PC-3 (cell line): ENCODE measurements around the gene HPS5. TPM values are rescaled to one million over a fixed set of nuclear protein-coding genes. Genes with fewer than 3 reads are reported as not detected.
"Not testable (repeated sequence)": the region's sequence is repeated elsewhere in the genome, so short reads cannot be mapped to it uniquely, and the experiment has no call there.

Experiments
- ATAC-seq: fragments of 200-7000 bp; cut with Tn5 transposase; 2 replicates; pipeline ENCODE4 v1.9.1; 2020; ENCODE audit warnings: mild to moderate bottlenecking, moderate library complexity
- BruUV-seq: library from RNA; stranded (reverse); fragments of 400-500 nt; replicated peaks from 2 replicates; lab custom pipeline; 2021; lab: Mats Ljungman, UMichigan
- CTCF ChIA-PET: fragments of 300-600 bp; sonication (Branson Sonifier 250); formaldehyde crosslinking; loops from one replicate; lab custom pipeline; 2022; ENCODE audit warnings: antibody characterized with exemption; lab: Charles Lee
- POLR2A ChIA-PET: fragments of 300-600 bp; sonication (Branson Sonifier 250); formaldehyde crosslinking; loops from one replicate; lab custom pipeline; 2022; ENCODE audit warnings: antibody characterized with exemption; ENCODE audit not compliant: unreplicated experiment; lab: Charles Lee
- DNase-seq: peaks from one replicate; pipeline ENCODE4 v3.0.0-alpha.2; 2015
- H2AFZ ChIP-seq: fragments of 300-600 bp; sonication (generic); 2 replicates; pipeline ENCODE4 v1.6.0; 2016; ENCODE audit warnings: antibody characterized with exemption, low read length
- H3F3A ChIP-seq: fragments of 300-600 bp; sonication (generic); one replicate; pipeline ENCODE4 v1.6.0; 2017; ENCODE audit warnings: antibody characterized with exemption, low read length, control low read depth, mild to moderate bottlenecking; ENCODE audit not compliant: unreplicated experiment
- H3K27ac ChIP-seq: fragments of 300-600 bp; sonication (generic); 2 replicates; pipeline ENCODE4 v1.5.1; 2016; ENCODE audit warnings: mild to moderate bottlenecking, low read length
- H3K27me3 ChIP-seq: fragments of 300-600 bp; sonication (generic); 2 replicates; pipeline ENCODE4 v1.6.1; 2016; ENCODE audit warnings: low read length, mixed read lengths
- H3K36me3 ChIP-seq: fragments of 300-600 bp; sonication (generic); 2 replicates; pipeline ENCODE4 v1.6.1; 2016; ENCODE audit warnings: low read depth, mixed run types, low read length, mixed read lengths
- H3K4me1 ChIP-seq: fragments of 300-600 bp; sonication (generic); 2 replicates; pipeline ENCODE4 v1.5.1; 2016; ENCODE audit warnings: low read length; ENCODE audit not compliant: insufficient read depth
- H3K4me2 ChIP-seq: fragments of 300-600 bp; sonication (generic); 2 replicates; pipeline ENCODE4 v1.6.0; 2016; ENCODE audit warnings: low read length
- H3K4me3 ChIP-seq: fragments of 300-600 bp; sonication (generic); 2 replicates; pipeline ENCODE4 v1.5.1; 2016; ENCODE audit warnings: mild to moderate bottlenecking, low read length, mixed read lengths
- H3K79me2 ChIP-seq: fragments of 300-600 bp; sonication (generic); 2 replicates; pipeline ENCODE4 v1.6.1; 2017; ENCODE audit warnings: low read length, mixed read lengths
- H3K9ac ChIP-seq: fragments of 300-600 bp; sonication (generic); 2 replicates; pipeline ENCODE4 v1.6.0; 2016; ENCODE audit warnings: mild to moderate bottlenecking, low read length
- H3K9me2 ChIP-seq: fragments of 300-600 bp; sonication (generic); replicated peaks from 2 replicates; pipeline ENCODE4 v1.6.1; 2016; ENCODE audit warnings: mixed run types, low read length, mixed read lengths
- H3K9me3 ChIP-seq: fragments of 300-600 bp; sonication (generic); 2 replicates; pipeline ENCODE4 v1.6.1; 2016; ENCODE audit warnings: low read length, mixed read lengths
- H4K20me1 ChIP-seq: fragments of 300-600 bp; sonication (generic); 2 replicates; pipeline ENCODE4 v1.6.1; 2016; ENCODE audit warnings: low read length, mixed read lengths
- CTCF ChIP-seq: fragments of 300-600 bp; sonication (generic); conservative IDR thresholded peaks from 2 replicates; pipeline ENCODE4 v1.5.1; 2017; ENCODE audit warnings: antibody characterized with exemption, low read depth, mild to moderate bottlenecking, low read length
- EZH2 ChIP-seq: fragments of 300-600 bp; sonication (generic); IDR thresholded peaks from one replicate; pipeline ENCODE4 v1.6.1; 2017; ENCODE audit warnings: antibody characterized with exemption, mild to moderate bottlenecking, low read length; ENCODE audit not compliant: unreplicated experiment
- EZH2phosphoT487 ChIP-seq: fragments of 300-600 bp; sonication (generic); IDR thresholded peaks from 2 replicates; pipeline ENCODE4 v1.6.1; 2018; ENCODE audit warnings: mild to moderate bottlenecking, antibody characterized with exemption, low read length, borderline replicate concordance
- intact Hi-C: fragments of 100-400 bp; cut with micrococcal nuclease; formaldehyde crosslinking; loops from 2 replicates; pipeline ENCODE4 v1.9.0; 2023
- total RNA-seq: library from RNA; depleted of rRNA; stranded (reverse); fragments of >200 nt; gene quantifications from 2 replicates; pipeline ENCODE4 v1.2.3, GENCODE V29; 2014

The HPS5 gene
- total RNA-seq, 1 experiment from 2014 or later, result 15.2 TPM

DNA sequence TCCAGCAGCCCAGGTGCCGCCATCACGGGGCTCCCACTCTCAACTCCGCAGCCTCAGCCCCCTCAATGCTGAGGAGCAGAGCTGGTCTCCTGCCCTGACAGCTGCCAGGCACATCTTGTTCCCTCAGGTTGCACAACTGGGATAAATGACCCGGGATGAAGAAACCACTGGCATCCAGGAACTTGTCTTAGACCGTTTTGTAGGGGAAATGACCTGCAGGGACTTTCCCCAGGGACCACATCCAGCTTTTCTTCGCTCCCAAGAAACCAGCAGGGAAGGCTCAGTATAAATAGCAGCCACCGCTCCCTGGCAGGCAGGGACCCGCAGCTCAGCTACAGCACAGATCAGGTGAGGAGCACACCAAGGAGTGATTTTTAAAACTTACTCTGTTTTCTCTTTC lies 56.0 kb downstream of the HPS5 start, which contains the start of gene SAA1:
Gene SAA1 (plus strand): TSS at position 316 of the 400 bp plus-strand sequence. CDS start 624 bp downstream, outside the sequence.
- no peaks in the 10 kb centered on the region for H4K20me1 ChIP-seq
- H3K9me3 ChIP-seq, result no peaks in the 10 kb centered on the region
- no peak within 1 kb of the TSS for H3K9ac ChIP-seq
- no peaks in the 10 kb centered on the region for H3F3A ChIP-seq
- ChIA-PET POLR2A (no interaction called here), CTCF (no interaction called here)
- H3K27me3 ChIP-seq, result 0 out of 2 replicates have a peak, but pooled peaks cover 6% of the 10 kb centered on the region
- no peaks in the 10 kb centered on the region for H3K4me1 ChIP-seq
- ATAC-seq, result no peak
- H3K4me3 ChIP-seq, result no peak within 1 kb of the TSS
- no peak for DNase-seq
- no peak within 1 kb of the TSS for H3K4me2 ChIP-seq
- no peaks in the 10 kb centered on the region for H3K36me3 ChIP-seq
- H3K27ac ChIP-seq, result no peak within 1 kb of the TSS
- no peak for TF ChIP-seq CTCF
- no peak for TF ChIP-seq EZH2phosphoT487
- TF ChIP-seq EZH2, result no peak
- H3K9me2 ChIP-seq, result no peaks in the 10 kb centered on the region
- intact Hi-C loops, result no loop called here
- no peaks in the 10 kb centered on the region for H3K79me2 ChIP-seq
- BruUV-seq, result no TSS peak
- H2AFZ ChIP-seq, result no peak within 1 kb of the TSS

- H3K9me3 ChIP-seq, result no peaks in the 10 kb centered on the region
- H3K36me3 ChIP-seq, result no peaks in the 10 kb centered on the region
- H3K4me1 ChIP-seq, result no peaks in the 10 kb centered on the region
- POLR2A ChIA-PET, result no interaction called here
- no peak overlapping the region for H3K4me3 ChIP-seq
- no peaks in the 10 kb centered on the region for H4K20me1 ChIP-seq
- TF ChIP-seq EZH2, result no peak
- TF ChIP-seq EZH2phosphoT487, result no peak
- no peak for TF ChIP-seq CTCF
- H3K4me2 ChIP-seq, result no peak overlapping the region
- H3K27ac ChIP-seq, result no peak overlapping the region
- no peak for DNase-seq
- H3K79me2 ChIP-seq, result no peaks in the 10 kb centered on the region
- no peak overlapping the region for H2AFZ ChIP-seq
- H3K9me2 ChIP-seq, result no peaks in the 10 kb centered on the region
- H3K27me3 ChIP-seq, result 0 out of 2 replicates have a peak, but pooled peaks cover 6% of the 10 kb centered on the region
- no peak; the same call in 1 of the 2 replicates for ATAC-seq
- CTCF ChIA-PET, result no interaction called here
- H3K9ac ChIP-seq, result no peak overlapping the region
- no TSS peak for BruUV-seq
- no peaks in the 10 kb centered on the region for H3F3A ChIP-seq
- intact Hi-C loops, result no loop called here
These were observed 57.0 kb downstream of the HPS5 start for GRCh38 chr11:18264677-18265555.

DNA sequence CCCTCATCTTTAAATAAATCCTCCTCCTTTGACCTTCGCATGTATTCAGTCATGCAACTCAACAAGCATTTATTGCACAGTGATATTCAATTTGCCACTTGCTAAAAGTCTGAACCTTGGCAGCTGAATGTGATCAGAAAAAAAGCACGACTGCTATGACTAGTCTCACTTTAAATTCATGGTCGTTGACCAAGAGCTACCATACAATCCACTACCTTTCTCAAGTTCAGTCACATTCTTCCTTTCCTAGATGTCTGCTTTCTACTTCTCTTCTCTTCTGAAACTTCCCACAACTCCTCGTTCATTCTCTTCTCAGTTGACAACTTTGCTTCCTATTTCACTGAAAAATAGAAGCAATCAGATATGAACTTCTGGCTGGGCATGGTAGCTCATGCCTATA lies 57.9 kb downstream of the HPS5 start:
- H3K4me1 ChIP-seq, result no peaks in the 10 kb centered on the region
- no peaks in the 10 kb centered on the region for H3K9me2 ChIP-seq
- no peaks in the 10 kb centered on the region for H3K36me3 ChIP-seq
- DNase-seq (no peak), ATAC-seq (no peak)
- H3K79me2 ChIP-seq, result no peaks in the 10 kb centered on the region
- no TSS peak for BruUV-seq
- no peak overlapping the region for H3K4me2 ChIP-seq
- intact Hi-C loops, result no loop called here
- H3K9ac ChIP-seq, result no peak overlapping the region
- ChIA-PET CTCF (no interaction called here), POLR2A (interaction anchor here (0.6 kb wide), 1 partner anchor 24 kb away, joined by 4 read pairs; no protein-coding TSS in a partner anchor)
- no peak overlapping the region for H2AFZ ChIP-seq
- H3K4me3 ChIP-seq, result no peak overlapping the region
- TF ChIP-seq EZH2phosphoT487 (no peak), CTCF (no peak), EZH2 (no peak)
- H3K9me3 ChIP-seq, result no peaks in the 10 kb centered on the region
- no peaks in the 10 kb centered on the region for H3F3A ChIP-seq
- H3K27ac ChIP-seq, result no peak overlapping the region
- H4K20me1 ChIP-seq, result no peaks in the 10 kb centered on the region
- peaks cover 13% of the 10 kb centered on the region; the same call in 1 of the 2 replicates for H3K27me3 ChIP-seq

- H3K9me3 ChIP-seq, H3K27ac ChIP-seq, H3K9me2 ChIP-seq, H4K20me1 ChIP-seq, H3K4me2 ChIP-seq, CTCF ChIA-PET, ATAC-seq, H3K9ac ChIP-seq, H3K36me3 ChIP-seq, intact Hi-C loops, BruUV-seq, H3K4me1 ChIP-seq, H3K79me2 ChIP-seq, H2AFZ ChIP-seq, POLR2A ChIA-PET, H3K4me3 ChIP-seq, DNase-seq, H3F3A ChIP-seq: not testable (repeated sequence)
- peaks cover 15% of the 10 kb centered on the region for H3K27me3 ChIP-seq
These were observed 59.1 kb downstream of the HPS5 start for GRCh38 chr11:18262681-18263350.
